T-helper 1 cell treated with Interleukin-12 subunit alpha and Interleukin-12 subunit beta and Interleukin-4 antibody, amounts not matched to agents 30 ng/mL and 1 ng/mL, for 36 hours (primary cell): ENCODE results near the gene OR2A42. TPM values are rescaled to one million over a fixed set of nuclear protein-coding genes. Genes with fewer than 3 reads are reported as not detected.
"Not testable (repeated sequence)": the region's sequence is repeated elsewhere in the genome, so short reads cannot be mapped to it uniquely, and the experiment has no call there.

Experiments
- intact Hi-C: fragments of 100-400 bp; cut with micrococcal nuclease; formaldehyde crosslinking; loops from one replicate; pipeline ENCODE4 v1.15.1; 2024
- total RNA-seq: library from RNA; stranded (reverse); gene quantifications from 2 replicates; pipeline ENCODE4 v1.2.3, GENCODE V29; 2022

The OR2A42 gene
- total RNA-seq, 1 donor from 2014 or later = 0.07 TPM

GRCh38 chr7:144223675-144224074 is 15.7 kb downstream of the OR2A42 start:
- intact Hi-C loops = not testable (repeated sequence)

GRCh38 chr7:144220531-144220930 is 18.9 kb downstream of the OR2A42 start:
- intact Hi-C loops = not testable (repeated sequence)

DNA sequence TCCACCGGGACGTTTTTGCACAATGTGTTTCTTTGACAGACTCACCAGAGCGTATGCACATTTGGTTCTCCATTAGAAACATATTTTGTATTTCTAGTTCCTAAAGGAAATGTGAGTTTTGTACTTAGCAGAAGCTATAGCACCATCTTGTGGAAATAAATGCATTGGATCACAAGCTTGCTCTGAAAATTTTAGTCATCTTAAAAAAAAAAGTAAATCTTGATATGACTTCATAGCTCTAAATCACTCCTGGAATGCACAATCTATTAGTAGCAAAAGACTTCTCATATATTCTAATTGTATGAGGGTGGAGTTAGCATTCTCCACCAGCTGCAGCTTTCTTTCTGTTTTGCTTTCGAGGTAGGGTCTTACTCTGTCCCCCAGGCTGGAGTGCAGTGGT is 20.3 kb downstream of the OR2A42 start:
- intact Hi-C loops = not testable (repeated sequence)

DNA sequence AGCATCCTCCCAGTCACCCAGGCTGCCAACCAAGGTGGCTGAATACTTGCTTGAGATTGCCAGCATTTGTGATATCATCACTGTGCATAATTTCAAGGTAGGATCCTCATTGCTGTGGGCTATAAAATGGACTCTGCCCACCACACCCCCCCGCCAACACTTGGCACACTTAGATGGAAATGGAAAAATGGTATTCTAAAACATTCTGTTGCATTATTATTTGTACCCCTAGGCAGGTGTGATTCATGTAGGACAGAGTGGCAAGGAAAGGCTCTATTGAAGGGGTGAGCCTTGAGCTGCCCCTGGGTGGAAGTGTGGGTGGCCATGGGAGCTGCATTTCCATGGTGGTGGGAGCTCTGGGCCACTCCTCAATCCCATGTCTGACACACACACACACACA is 20.8 kb downstream of the OR2A42 start:
- intact Hi-C loops = not testable (repeated sequence)

DNA sequence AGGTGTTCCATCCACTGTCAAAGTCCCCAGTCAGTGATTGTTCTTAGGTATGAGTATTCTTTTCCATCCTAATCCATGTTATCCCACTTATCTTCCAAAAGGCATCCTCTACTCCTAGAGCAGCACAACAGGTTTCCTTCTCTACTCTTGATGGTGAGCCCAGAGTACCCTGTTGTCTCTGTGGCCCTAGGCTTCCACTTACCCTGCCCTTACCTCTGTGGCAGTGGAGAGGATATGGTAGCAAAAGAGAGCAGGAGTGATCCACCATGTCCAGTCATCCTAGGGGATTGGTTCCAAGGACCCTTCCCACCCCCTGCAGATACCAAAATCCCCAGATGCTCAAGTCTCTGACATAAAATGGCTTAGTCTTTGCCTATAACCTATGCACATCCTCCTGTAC is 22.2 kb downstream of the OR2A42 start:
- intact Hi-C loops = not testable (repeated sequence)

DNA sequence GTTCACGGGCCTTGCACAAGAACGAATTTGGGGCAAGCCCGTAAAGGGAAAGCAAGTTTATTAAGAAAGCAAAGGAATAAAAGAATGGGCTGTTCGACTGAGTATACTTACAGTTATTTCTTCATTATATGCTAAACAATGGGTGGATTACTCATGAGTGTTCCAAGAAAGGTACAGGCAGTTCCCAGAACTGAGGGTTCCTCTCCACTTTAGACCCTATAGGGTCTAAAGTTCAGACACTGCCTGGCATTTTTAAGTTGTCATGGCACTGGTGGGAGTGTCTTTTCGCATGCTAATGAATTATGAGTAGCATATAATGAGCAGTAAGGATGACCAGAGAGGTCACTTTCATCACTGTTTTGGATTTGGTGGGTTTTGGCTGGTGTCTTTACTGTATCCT is 34.1 kb downstream of the OR2A42 start:
- intact Hi-C loops = not testable (repeated sequence)

- intact Hi-C loops = not testable (repeated sequence)
Measured at GRCh38 chr7:144203086-144203485, 36.3 kb downstream of the OR2A42 start.

GRCh38 chr7:144201978-144202377 is 37.4 kb downstream of the OR2A42 start:
- intact Hi-C loops = not testable (repeated sequence)

DNA sequence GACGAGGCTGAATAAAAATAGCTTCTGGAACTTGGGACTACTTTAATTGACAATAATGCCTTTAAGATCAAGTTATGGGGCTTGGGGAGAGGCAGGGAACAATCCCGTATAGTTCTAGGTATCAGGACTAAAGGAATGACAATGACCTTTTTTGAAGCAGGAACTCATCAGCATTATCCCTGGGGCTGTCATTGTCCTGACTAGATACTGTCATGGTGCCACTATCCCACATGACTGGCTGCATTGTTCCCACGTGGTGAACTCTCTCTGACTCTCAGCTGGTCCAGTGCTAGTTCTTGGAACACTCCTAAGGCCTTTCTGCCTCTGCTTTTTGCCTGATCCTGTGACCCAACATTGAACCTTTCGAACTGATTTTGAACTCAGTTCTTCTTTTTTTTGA is 40.5 kb downstream of the OR2A42 start:
- intact Hi-C loops = not testable (repeated sequence)

- intact Hi-C loops = not testable (repeated sequence)
Measured at GRCh38 chr7:144195212-144195872, 44.1 kb downstream of the OR2A42 start, which contains the start of gene ARHGEF35. Gene ARHGEF35, minus strand, starts transcription at chr7:144195833. Its CDS starts 7,450 bp downstream, at chr7:144188383.

DNA sequence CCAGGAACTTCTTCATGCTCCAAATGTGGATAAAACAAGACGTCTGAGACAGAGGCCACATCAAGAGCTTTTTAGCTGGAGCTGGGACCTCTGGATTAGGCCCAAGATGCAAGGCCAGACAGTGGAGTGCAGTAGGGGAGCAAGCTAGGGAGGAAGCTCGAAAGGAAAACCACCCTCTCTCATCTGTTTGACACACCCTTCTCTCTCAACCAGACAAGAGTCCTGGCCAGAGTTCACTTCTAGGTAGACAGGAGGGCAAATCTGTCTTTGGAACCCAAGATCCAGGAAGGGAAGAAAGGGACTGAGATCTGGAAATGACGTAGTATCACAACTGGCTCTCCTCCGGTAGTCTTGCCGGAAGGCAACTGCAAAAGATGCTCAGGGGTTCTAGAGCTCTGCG is 45.0 kb downstream of the OR2A42 start:
- intact Hi-C loops = not testable (repeated sequence)

GRCh38 chr7:144193782-144194181 is 45.6 kb downstream of the OR2A42 start:
- intact Hi-C loops = not testable (repeated sequence)

GRCh38 chr7:144188578-144189171 is 50.7 kb downstream of the OR2A42 start:
- intact Hi-C loops = not testable (repeated sequence)

DNA sequence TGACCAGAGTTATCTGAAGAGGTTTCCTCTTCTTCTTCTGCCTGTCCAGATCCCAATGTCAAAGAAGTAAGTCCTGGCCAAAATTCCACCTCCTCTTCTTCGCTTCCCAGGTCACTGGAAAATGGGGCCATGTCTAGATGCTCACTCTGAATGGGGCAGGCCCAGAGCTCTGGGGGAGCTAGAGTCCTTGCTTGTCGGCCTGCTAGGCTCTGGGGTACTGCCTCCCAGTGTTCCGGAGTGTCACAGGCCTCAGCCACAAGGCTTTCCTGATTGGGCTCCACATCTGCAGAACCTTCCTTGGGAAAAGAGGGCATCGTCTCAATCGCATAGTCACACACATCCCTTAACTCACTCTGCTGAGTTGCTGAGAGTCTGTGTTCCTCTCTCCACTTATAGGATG is 51.6 kb downstream of the OR2A42 start:
- intact Hi-C loops = not testable (repeated sequence)

- intact Hi-C loops = not testable (repeated sequence)
Measured at GRCh38 chr7:144183166-144183565, 56.2 kb downstream of the OR2A42 start, which contains the start of gene CTAGE4. Gene CTAGE4, plus strand, starts transcription at chr7:144183466. Its CDS starts 38 bp downstream, at chr7:144183504.

DNA sequence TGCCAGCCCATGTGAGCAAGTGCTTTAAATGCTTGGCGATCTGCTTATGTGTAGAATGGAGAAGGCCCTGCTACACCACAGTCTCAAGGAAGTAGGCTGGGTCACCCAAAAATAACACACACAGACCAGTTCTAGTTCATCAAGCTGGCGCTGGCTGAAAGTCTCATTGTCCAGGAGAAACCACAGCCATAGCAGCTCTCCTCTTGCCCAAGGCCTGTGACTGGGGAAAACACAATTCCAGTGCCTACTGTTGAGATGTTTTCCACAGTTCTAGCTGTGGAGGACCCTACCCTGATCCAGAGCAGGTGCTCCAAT is 60.3 kb downstream of the OR2A42 start:
- intact Hi-C loops = not testable (repeated sequence)

- intact Hi-C loops = not testable (repeated sequence)
Measured at GRCh38 chr7:144178380-144179164, 60.8 kb downstream of the OR2A42 start.

Other genes starting within 250 kb of the OR2A42 start
- not detected in 2 replicates for gene OR6B1, start 239.3 kb downstream of the OR2A42 start, total RNA-seq
- gene OR2A5, start 190.7 kb downstream of the OR2A42 start, total RNA-seq = not detected in 2 replicates
- gene OR2A25, start 169.8 kb downstream of the OR2A42 start, total RNA-seq = not detected in 2 replicates
- not detected in 2 replicates for gene OR2A12, start 153.3 kb downstream of the OR2A42 start, total RNA-seq
- gene OR2A2, start 130.0 kb downstream of the OR2A42 start, total RNA-seq = not detected in 2 replicates
- gene OR2A14, start 116.4 kb downstream of the OR2A42 start, total RNA-seq = not detected in 2 replicates
- gene CTAGE4, start 56.1 kb downstream of the OR2A42 start, total RNA-seq = 0.49 and 1.0 TPM in 2 replicates
- 2.9 and 3.6 TPM in 2 replicates for gene ARHGEF35, start 43.8 kb downstream of the OR2A42 start, total RNA-seq
- gene OR2A7, start 25.2 kb upstream of the OR2A42 start, total RNA-seq = 3.5 and 3.9 TPM in 2 replicates
- 2.5 and 2.9 TPM in 2 replicates for gene CTAGE8, start 29.7 kb upstream of the OR2A42 start, total RNA-seq
- gene OR2A1, start 72.8 kb upstream of the OR2A42 start, total RNA-seq = not detected in 2 replicates
- 9.8 and 11.0 TPM in 2 replicates for gene ARHGEF5, start 115.8 kb upstream of the OR2A42 start, total RNA-seq
- gene NOBOX, start 164.1 kb upstream of the OR2A42 start, total RNA-seq = not detected in 2 replicates